T-helper 1 cell treated with Interleukin-12 subunit alpha and Interleukin-12 subunit beta and Interleukin-4 antibody, amounts not matched to agents 30 μg/mL and 1 μg/mL, for 36 hours (primary cell): Measurements from ENCODE around the gene CAMP.
"Not testable (repeated sequence)": the region's sequence is repeated elsewhere in the genome, so short reads cannot be mapped to it uniquely, and the experiment has no call there.

ENCODE experiments used
- H3K27ac Mint-ChIP-seq: one replicate; pipeline ENCODE4 v1.8.0; 2021; ENCODE audit warnings: mild to moderate bottlenecking, mixed read lengths
- H3K27me3 Mint-ChIP-seq: one replicate; pipeline ENCODE4 v1.8.0; 2021; ENCODE audit warnings: low read depth, mixed read lengths
- H3K36me3 Mint-ChIP-seq: one replicate; pipeline ENCODE4 v1.8.0; 2021; ENCODE audit warnings: low read depth, mixed read lengths
- H3K4me1 Mint-ChIP-seq: one replicate; pipeline ENCODE4 v1.8.0; 2021; ENCODE audit warnings: low read depth, mixed read lengths
- H3K4me3 Mint-ChIP-seq: one replicate; pipeline ENCODE4 v1.8.0; 2021; ENCODE audit warnings: mild to moderate bottlenecking, moderate library complexity, mixed read lengths
- H3K9me3 Mint-ChIP-seq: one replicate; pipeline ENCODE4 v1.8.0; 2021; ENCODE audit warnings: mixed read lengths

Gene CAMP

DNA sequence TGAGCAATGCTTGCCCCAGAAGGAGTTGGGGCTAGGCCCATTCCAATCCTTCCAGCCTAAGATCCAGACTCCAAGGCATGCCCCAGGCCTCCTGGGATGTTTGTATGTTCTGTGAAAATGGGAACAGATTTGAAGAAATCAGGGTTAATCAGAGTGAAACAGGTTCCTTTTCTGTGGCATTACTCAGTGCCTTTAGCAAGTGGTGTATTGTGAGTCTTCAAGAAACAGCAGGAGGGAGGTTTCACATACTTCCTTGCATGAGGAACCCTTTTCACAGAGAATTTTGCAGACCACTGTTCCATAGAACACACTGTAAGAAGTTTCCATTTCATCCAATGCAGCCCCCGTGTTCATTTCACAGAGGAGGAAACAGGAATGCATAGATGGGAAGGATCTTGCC lies 26.7 kb upstream of the CAMP start:
- H3K27me3 Mint-ChIP-seq: peaks cover 3% of the 10 kb centered on the region
- H3K27ac Mint-ChIP-seq: no peak overlapping the region
- H3K9me3 Mint-ChIP-seq: no peaks in the 10 kb centered on the region
- no peaks in the 10 kb centered on the region for H3K4me1 Mint-ChIP-seq
- H3K4me3 Mint-ChIP-seq: no peak overlapping the region
- H3K36me3 Mint-ChIP-seq: no peaks in the 10 kb centered on the region

DNA sequence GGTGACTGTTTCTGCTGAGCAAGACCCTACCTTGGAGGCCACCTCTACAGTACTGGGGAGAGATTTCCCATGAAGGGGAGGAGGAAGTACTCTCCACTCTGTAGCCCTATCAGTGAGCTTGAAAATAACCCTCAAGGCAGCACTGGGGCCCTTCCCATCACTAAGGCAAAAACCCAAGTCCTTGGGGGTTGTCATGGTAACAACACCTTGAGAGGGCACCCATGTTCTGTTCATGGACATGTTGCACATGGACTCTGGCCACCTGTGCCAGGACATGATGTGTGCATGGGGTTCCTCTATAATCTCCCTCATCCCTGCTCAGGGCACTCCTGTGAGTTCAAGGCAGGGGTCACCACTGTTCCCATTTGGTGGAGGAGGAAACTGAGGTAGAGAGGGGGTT lies 24.2 kb upstream of the CAMP start:
- H3K4me1 Mint-ChIP-seq: no peaks in the 10 kb centered on the region
- no peak overlapping the region for H3K27ac Mint-ChIP-seq
- no peak overlapping the region for H3K4me3 Mint-ChIP-seq
- H3K36me3 Mint-ChIP-seq: no peaks in the 10 kb centered on the region
- H3K9me3 Mint-ChIP-seq: no peaks in the 10 kb centered on the region
- peaks cover 3% of the 10 kb centered on the region for H3K27me3 Mint-ChIP-seq

DNA sequence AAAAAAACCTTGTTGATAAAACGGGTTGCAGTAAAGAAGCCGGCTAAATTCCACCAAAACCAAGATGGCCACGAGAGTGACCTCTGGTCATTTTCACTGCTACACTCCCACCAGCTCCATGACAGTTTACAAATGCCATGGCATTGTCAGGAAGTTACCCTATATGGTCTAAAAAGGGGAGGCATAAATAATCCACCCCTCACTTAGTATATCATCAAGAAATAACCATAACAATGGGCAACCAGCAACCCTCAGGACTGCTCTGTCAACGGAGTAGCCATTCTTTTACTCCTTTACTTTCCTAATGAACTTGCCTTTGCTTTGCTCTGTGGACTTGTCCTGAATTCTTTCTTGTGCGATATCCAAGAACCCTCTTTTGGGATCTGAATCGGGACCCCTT lies 20.7 kb upstream of the CAMP start:
- Mint-ChIP-seq H3K4me1 (no peaks in the 10 kb centered on the region), H3K27me3 (peaks cover 3% of the 10 kb centered on the region), H3K27ac (no peak overlapping the region), H3K36me3 (no peaks in the 10 kb centered on the region), H3K9me3 (no peaks in the 10 kb centered on the region), H3K4me3 (no peak overlapping the region)

DNA sequence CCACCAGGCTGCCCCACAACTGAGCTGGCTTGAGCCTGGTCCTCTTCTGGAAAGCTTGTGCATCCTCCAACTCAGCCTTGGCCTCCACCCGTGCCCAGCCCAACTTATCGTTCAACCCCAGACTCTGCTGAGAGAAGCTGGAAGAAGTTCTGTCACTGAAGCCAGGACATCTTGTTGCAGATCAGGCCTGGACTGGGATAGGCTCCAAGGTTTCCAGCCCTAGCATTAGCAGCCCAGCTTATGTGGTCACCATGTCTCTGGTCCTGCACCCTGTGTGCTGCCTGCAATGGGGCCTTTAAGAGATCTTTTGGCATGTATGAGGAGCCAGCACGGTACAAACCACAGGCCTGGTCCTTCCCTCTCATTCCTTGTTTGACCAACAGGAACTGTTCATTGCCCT lies 15.2 kb upstream of the CAMP start:
- H3K4me1 Mint-ChIP-seq: no peaks in the 10 kb centered on the region
- no peak overlapping the region for H3K4me3 Mint-ChIP-seq
- no peak overlapping the region for H3K27ac Mint-ChIP-seq

DNA sequence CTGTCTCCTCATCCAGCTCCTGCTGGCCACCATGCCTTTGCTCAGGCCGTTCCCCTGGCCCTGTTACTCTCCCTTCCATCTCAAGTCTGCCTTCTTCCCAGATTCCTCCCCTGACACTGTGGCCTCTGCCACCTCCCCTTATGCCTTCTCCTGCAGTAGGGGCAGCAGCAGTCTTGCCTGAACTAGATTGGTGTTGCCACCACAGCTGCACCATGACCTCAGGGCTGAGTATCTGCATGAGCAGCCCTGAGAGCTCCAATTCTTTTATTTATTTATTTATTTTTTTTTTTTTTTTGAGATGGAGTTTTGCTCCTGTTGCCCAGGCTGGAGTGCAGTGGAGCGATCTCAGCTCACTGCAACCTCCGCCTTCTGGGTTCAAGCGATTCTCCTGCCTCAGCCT lies 13.8 kb upstream of the CAMP start:
- H3K4me1 Mint-ChIP-seq: no peaks in the 10 kb centered on the region
- H3K27me3 Mint-ChIP-seq: no peaks in the 10 kb centered on the region
- H3K27ac Mint-ChIP-seq: no peak overlapping the region
- H3K36me3 Mint-ChIP-seq: no peaks in the 10 kb centered on the region
- no peak overlapping the region for H3K4me3 Mint-ChIP-seq
- H3K9me3 Mint-ChIP-seq: no peaks in the 10 kb centered on the region

More for the DNA sequence above, 15.2 kb upstream of the CAMP start:
- Mint-ChIP-seq H3K27me3 (no peaks in the 10 kb centered on the region), H3K9me3 (no peaks in the 10 kb centered on the region), H3K36me3 (no peaks in the 10 kb centered on the region)

DNA sequence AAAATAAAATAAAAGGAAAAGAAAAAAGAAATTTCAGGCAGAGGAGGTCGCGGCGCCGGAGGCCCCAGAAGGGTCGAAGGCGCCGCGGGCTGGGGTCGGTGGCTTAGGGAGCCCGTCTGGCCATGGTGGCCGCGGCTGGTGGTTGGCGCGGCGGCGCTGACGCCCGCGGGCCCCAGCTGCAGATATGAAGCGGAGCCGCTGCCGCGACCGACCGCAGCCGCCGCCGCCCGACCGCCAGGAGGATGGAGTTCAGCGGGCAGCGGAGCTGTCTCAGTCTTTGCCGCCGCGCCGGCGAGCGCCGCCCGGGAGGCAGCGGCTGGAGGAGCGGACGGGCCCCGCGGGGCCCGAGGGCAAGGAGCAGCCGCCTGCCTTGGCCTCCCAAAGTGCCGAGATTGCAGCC lies 12.8 kb upstream of the CAMP start:
- H3K9me3 Mint-ChIP-seq, H3K27ac Mint-ChIP-seq, H3K4me1 Mint-ChIP-seq, H3K27me3 Mint-ChIP-seq, H3K36me3 Mint-ChIP-seq, H3K4me3 Mint-ChIP-seq: not testable (repeated sequence)

DNA sequence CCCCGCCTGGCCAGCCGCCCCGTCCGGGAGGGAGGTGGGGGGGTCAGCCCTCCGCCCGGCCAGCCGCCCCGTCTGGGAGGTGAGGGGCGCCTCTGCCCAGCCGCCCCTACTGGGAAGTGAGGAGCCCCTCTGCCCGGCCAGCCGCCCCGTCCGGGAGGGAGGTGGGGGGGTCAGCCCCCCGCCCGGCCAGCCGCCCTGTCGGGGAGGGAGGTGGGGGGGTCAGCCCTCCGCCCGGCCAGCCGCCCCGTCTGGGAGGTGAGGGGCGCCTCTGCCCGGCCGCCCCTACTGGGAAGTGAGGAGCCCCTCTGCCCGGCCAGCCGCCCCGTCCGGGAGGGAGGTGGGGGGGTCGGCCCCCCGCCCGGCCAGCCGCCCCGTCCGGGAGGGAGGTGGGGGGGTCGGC lies 11.5 kb upstream of the CAMP start:
- not testable (repeated sequence) for H3K27me3 Mint-ChIP-seq, H3K36me3 Mint-ChIP-seq, H3K4me1 Mint-ChIP-seq, H3K9me3 Mint-ChIP-seq, H3K4me3 Mint-ChIP-seq, H3K27ac Mint-ChIP-seq

DNA sequence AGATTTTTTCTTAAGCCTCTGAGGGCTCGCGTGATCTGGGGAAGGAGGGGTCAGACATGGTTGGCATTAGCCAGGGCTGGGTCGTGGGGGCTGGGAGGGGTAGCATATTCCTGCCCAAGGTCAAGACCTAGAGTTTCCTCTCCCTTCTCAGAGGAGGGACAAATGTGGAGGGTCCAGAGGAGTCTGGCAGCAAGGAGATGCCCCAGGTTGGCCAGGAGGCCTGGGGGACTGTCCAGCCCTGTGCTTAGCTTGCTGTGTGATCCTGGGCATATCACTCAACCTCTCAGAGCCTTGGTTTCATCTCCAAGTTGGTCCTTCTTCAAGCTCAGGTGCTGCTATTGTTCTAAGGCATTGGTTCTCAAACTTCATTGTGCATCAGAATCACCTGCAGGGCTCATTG lies 9.1 kb upstream of the CAMP start:
- H3K36me3 Mint-ChIP-seq: no peaks in the 10 kb centered on the region

DNA sequence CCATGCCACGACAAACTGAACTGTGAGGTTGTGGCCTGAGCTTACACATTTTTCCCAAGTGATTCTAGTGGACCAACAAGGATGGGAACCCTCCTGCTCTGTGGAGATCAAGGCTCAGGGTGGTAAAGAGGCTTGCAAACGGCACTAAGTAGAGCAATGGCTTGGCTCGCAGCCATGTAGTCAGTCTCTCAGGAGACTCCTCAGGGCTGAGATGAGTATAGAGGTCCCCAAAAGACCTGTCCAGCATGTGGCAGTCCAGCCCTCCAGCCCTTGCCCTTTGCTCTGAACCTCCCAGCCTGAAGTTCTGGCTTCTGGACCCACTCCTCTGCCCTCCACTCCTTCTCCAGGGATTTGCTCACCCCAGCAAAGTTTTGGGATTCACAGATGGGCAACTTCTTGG lies 8.3 kb upstream of the CAMP start:
- no peaks in the 10 kb centered on the region for H3K9me3 Mint-ChIP-seq
- no peaks in the 10 kb centered on the region for H3K4me1 Mint-ChIP-seq
- H3K27ac Mint-ChIP-seq: no peak overlapping the region
- H3K36me3 Mint-ChIP-seq: no peaks in the 10 kb centered on the region
- H3K27me3 Mint-ChIP-seq: no peaks in the 10 kb centered on the region
- H3K4me3 Mint-ChIP-seq: no peak overlapping the region

More for the DNA sequence above, 9.1 kb upstream of the CAMP start:
- Mint-ChIP-seq H3K27me3 (no peaks in the 10 kb centered on the region), H3K4me3 (no peak overlapping the region), H3K27ac (no peak overlapping the region), H3K4me1 (no peaks in the 10 kb centered on the region), H3K9me3 (no peaks in the 10 kb centered on the region)

DNA sequence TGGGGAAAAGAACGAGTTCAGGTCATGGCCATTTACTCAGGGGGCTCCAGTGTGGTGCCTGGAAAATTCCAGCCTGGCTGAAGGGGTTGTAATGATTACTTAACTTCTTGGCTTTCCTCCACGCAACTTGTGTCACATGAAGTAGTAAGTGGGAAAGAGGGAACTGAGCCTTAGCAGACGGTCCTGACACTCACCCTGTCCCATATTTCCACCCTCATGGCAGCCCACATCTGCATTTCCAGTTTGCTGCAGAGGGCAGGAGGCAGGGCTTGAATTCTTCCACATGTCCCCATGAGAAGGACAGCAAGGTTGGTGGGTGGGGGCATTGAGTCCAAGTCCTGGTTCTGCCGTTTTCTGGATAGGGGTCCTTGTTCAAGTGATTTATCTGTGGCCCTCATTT lies 7.8 kb upstream of the CAMP start:
- no peaks in the 10 kb centered on the region for H3K27me3 Mint-ChIP-seq
- no peak overlapping the region for H3K4me3 Mint-ChIP-seq
- no peaks in the 10 kb centered on the region for H3K36me3 Mint-ChIP-seq
- no peaks in the 10 kb centered on the region for H3K9me3 Mint-ChIP-seq
- no peak overlapping the region for H3K27ac Mint-ChIP-seq
- H3K4me1 Mint-ChIP-seq: no peaks in the 10 kb centered on the region

DNA sequence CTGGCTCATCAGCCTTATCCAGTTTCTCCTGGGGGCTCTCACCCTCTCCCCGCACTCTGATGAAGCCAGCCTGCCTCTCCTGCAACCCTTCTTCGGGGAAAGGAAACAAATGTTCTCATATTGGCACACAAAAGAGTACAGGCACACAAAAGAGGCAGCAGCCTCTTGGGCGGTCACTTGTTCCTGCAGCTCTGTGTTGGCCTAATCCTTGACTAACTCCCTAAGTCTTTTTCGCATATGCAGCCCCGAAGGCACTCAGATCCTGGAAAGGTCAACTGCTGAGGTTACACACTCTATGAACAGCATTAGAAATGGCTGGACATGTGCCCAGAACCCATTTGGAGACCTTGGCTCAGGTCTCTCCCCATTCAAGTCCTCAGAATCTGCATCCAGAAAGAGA lies 7.4 kb upstream of the CAMP start:
- H3K27ac Mint-ChIP-seq: no peak overlapping the region
- H3K9me3 Mint-ChIP-seq: no peaks in the 10 kb centered on the region
- H3K36me3 Mint-ChIP-seq: no peaks in the 10 kb centered on the region
- H3K4me1 Mint-ChIP-seq: no peaks in the 10 kb centered on the region
- H3K27me3 Mint-ChIP-seq: no peaks in the 10 kb centered on the region
- H3K4me3 Mint-ChIP-seq: no peak overlapping the region

DNA sequence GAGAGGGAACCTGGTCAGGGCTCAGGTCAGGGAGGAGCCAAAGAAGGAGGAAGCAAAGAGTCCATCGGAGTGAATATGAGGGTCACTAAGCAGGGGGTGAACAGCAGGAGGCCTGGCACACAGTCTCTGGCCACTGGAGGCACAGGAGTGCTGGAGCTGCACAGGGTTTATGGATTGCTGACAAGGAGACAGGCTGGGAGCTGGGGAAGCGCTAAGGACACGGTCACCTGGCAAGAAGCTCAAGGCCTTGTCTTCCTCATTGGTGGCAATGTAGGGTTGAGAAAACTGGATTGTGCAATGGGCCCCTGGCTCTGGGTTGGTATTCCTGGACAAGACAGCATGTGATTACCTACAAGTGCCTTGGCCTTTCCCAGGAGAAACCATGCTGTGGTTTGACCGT lies 5.8 kb upstream of the CAMP start:
- no peaks in the 10 kb centered on the region for H3K36me3 Mint-ChIP-seq
- no peak overlapping the region for H3K4me3 Mint-ChIP-seq
- no peak overlapping the region for H3K27ac Mint-ChIP-seq
- H3K4me1 Mint-ChIP-seq: no peaks in the 10 kb centered on the region
- no peaks in the 10 kb centered on the region for H3K27me3 Mint-ChIP-seq
- no peaks in the 10 kb centered on the region for H3K9me3 Mint-ChIP-seq

DNA sequence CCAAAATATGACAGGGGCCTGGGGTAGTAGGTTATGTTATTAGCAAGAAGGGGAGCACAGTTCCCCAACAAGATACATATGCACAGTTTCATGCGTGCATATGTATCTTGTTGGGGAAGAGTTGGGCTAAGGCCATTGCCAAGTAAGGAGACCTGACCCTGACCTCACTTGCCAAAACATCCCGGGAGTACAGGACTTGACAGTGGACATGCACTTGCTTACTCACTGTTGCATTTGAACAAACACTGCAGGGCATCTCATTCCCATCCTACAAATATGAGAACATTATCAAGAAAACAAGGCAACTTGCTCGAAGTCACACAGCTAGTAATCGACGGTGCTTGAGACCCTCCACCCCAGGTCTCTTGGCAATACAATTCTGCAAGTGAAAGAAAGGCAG lies 4.8 kb upstream of the CAMP start:
- Mint-ChIP-seq H3K36me3 (no peaks in the 10 kb centered on the region), H3K9me3 (no peaks in the 10 kb centered on the region), H3K4me3 (no peak overlapping the region), H3K4me1 (no peaks in the 10 kb centered on the region), H3K27me3 (no peaks in the 10 kb centered on the region), H3K27ac (no peak overlapping the region)

DNA sequence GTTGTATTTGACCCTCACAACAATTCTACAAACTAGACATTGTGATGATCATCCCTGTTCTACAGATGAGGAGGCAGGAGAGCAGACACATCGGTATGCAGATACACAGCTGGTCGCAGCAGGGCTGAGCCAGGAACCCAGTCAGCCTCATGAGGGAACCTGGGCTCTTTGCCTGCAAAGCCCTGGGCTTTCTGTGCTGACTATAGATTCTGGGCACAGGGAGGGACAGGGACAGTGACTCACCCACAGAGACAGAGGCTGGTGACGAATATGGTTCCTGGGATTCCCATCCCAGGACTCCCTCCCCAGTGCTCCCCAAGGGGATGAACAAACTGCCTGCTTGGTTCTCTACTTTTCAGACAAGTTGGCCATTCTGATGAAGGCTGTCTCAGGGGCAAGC lies 3.8 kb upstream of the CAMP start:
- H3K27ac Mint-ChIP-seq: no peak overlapping the region

DNA sequence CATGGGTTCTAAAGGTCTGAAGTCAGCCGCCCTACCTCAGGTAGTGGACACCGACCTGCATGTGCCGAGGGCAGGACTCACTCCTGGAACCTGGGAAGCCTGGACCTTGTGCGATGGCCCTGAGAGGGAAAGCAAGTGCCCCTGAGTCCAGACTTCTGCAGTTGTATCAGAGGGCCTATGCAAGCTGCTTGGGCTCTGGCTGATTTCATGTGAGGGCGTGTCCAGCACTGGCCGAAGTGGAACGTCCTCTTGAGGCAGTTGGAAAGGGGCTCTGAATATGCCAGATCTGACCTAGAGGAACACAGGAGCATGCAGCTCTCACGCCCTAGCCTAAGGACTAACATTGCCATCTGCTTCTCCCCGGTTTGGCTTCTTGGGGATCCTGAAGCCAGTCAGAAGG lies 2.5 kb upstream of the CAMP start:
- Mint-ChIP-seq H3K4me1 (no peaks in the 10 kb centered on the region), H3K27me3 (no peaks in the 10 kb centered on the region), H3K36me3 (no peaks in the 10 kb centered on the region), H3K4me3 (no peak overlapping the region), H3K9me3 (no peaks in the 10 kb centered on the region), H3K27ac (no peak overlapping the region)

More for the DNA sequence above, 3.8 kb upstream of the CAMP start:
- H3K36me3 Mint-ChIP-seq: no peaks in the 10 kb centered on the region
- no peaks in the 10 kb centered on the region for H3K4me1 Mint-ChIP-seq
- no peak overlapping the region for H3K4me3 Mint-ChIP-seq
- no peaks in the 10 kb centered on the region for H3K27me3 Mint-ChIP-seq
- no peaks in the 10 kb centered on the region for H3K9me3 Mint-ChIP-seq

DNA sequence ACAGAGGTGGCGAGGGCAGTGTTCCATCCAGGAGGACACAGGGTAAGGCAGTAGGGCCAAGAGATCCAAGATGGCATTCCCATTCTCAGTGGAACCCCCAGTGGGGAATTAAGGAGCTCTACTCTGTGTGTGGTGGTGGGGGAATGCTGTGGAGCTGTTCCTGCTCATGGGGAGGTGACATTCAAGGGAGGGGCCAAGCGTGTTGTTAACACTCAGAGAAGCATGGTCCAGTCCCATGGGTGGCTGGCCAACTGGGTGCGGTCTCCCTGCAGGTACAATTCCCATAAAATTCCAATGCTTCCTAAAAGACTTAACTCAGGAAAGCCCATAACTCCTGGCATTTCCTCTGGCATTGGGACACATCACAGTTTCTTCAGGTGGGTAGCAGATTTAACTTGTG lies 2.3 kb downstream of the CAMP start:
- H3K27me3 Mint-ChIP-seq: no peaks in the 10 kb centered on the region
- H3K4me1 Mint-ChIP-seq: no peaks in the 10 kb centered on the region
- H3K9me3 Mint-ChIP-seq: no peaks in the 10 kb centered on the region
- H3K4me3 Mint-ChIP-seq: no peak overlapping the region
- no peaks in the 10 kb centered on the region for H3K36me3 Mint-ChIP-seq
- H3K27ac Mint-ChIP-seq: no peak overlapping the region
